Measurements from ENCODE around the gene RHBDF1. TPM values are rescaled to one million over a fixed set of nuclear protein-coding genes. Genes with fewer than 3 reads are reported as not detected.

RHBDF1 gene
- total and polyA plus RNA-seq, 2 experiments from 2014 or later, result 41.5 to 73.6 TPM

DNA sequence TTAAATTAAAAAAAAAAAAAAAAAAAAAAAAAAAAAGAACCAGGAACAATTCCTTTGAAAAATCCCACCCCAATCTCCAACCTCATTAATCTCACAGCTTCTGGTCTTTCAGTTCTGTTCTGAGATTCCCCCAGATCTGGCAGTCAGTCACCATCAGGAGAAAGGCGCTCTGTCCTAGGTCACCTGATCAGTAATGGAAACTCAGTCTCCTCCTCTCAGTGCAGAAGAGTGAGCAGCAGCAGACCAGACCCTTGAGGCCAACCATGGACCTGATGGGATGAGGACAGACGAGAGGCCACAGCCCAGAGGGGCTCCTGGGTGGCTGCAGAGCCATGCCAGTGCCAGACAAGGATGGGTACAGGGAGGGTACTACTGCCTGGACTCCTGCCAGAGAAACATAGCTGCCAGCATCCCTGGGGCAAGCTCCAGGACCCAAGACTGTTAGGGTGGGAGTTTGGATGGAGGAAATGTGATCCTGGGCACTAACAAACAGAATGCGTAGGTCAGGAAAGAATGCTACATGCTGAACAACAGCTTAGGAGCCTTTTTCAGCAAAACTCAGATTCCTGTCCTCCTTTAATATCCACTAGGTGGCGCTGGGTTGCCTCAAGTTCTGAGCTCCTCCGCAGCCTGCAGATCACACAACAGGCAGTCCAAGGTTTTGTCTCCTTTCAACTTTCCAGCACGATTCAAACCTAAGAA is 34.3 kb upstream of the RHBDF1 start:
- H2AFZ ChIP-seq, result no peak overlapping the region
- 38% methylated on average over 6 of the region's 6 CpGs for WGBS (ENCODE audit: low lambda C conversion rate, missing lambda C conversion rate)
- DNase-seq (ENCODE audit: low spot score), result peak; percentile 89
- H4K20me1 ChIP-seq (ENCODE audit: insufficient read depth, poor library complexity, severe bottlenecking), result no peaks in the 10 kb centered on the region
- no peaks in the 10 kb centered on the region for H3K9me2 ChIP-seq (replicated peaks; ENCODE audit: insufficient read depth)
- no peaks in the 10 kb centered on the region for H3K9me3 ChIP-seq (ENCODE audit: low read depth)
- no peaks in the 10 kb centered on the region for H3K4me1 ChIP-seq (ENCODE audit: insufficient read depth)
- TF ChIP-seq, protein P1, sequence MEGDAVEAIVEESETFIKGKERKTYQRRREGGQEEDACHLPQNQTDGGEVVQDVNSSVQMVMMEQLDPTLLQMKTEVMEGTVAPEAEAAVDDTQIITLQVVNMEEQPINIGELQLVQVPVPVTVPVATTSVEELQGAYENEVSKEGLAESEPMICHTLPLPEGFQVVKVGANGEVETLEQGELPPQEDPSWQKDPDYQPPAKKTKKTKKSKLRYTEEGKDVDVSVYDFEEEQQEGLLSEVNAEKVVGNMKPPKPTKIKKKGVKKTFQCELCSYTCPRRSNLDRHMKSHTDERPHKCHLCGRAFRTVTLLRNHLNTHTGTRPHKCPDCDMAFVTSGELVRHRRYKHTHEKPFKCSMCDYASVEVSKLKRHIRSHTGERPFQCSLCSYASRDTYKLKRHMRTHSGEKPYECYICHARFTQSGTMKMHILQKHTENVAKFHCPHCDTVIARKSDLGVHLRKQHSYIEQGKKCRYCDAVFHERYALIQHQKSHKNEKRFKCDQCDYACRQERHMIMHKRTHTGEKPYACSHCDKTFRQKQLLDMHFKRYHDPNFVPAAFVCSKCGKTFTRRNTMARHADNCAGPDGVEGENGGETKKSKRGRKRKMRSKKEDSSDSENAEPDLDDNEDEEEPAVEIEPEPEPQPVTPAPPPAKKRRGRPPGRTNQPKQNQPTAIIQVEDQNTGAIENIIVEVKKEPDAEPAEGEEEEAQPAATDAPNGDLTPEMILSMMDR (IDR thresholded peaks at IDR 0.05; ENCODE audit: poor library complexity), result peak; percentile 77
- no peak for TF ChIP-seq EZH2phosphoT487 (IDR thresholded peaks at IDR 0.05; ENCODE audit: low read depth, severe bottlenecking, unreplicated experiment)
- no peak for TF ChIP-seq EZH2 (IDR thresholded peaks at IDR 0.05; ENCODE audit: borderline replicate concordance)
- H3K4me2 ChIP-seq, result no peak overlapping the region
- no peak overlapping the region for H3K27ac ChIP-seq
- H3K36me3 ChIP-seq (replicated peaks; ENCODE audit: insufficient read depth, low read depth), result no peaks in the 10 kb centered on the region
- no peaks in the 10 kb centered on the region for H3K79me2 ChIP-seq
- H3K27me3 ChIP-seq, result no peaks in the 10 kb centered on the region
- H3K4me3 ChIP-seq, result no peak overlapping the region

DNA sequence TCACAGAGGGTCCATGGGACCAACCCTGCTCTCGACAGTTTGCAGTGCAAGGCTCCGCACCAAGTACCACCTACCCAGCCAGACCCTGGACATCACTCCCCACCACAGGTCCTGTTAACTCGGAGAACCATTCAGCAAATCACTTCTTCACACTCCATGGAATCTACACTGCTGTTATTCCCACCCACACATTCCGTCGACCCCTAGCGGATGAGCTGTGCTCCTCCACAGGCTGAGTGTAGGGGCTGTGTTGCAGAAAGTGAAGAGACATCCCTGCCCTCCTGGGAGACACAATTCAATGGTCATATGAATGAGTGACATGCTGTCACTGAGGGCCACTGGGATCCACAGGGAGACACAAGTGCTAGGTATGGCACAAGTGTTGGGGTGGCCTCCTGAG is 33.1 kb upstream of the RHBDF1 start:
- DNase-seq (ENCODE audit: low spot score), result no peak
- Histone ChIP-seq H3K9me3 (ENCODE audit: low read depth) (no peaks in the 10 kb centered on the region), H3K4me3 (no peak overlapping the region), H3K4me1 (ENCODE audit: insufficient read depth) (no peaks in the 10 kb centered on the region), H3K9me2 (replicated peaks; ENCODE audit: insufficient read depth) (no peaks in the 10 kb centered on the region), H3K27ac (no peak overlapping the region), H3K27me3 (no peaks in the 10 kb centered on the region), H3K4me2 (no peak overlapping the region), H3K36me3 (replicated peaks; ENCODE audit: insufficient read depth, low read depth) (no peaks in the 10 kb centered on the region), H2AFZ (no peak overlapping the region), H4K20me1 (ENCODE audit: insufficient read depth, poor library complexity, severe bottlenecking) (no peaks in the 10 kb centered on the region), H3K79me2 (no peaks in the 10 kb centered on the region)
- WGBS (ENCODE audit: low lambda C conversion rate, missing lambda C conversion rate), result 97% methylated on average over 6 of the region's 6 CpGs
- TF ChIP-seq EZH2 (IDR thresholded peaks at IDR 0.05; ENCODE audit: borderline replicate concordance) (no peak), EZH2phosphoT487 (IDR thresholded peaks at IDR 0.05; ENCODE audit: low read depth, severe bottlenecking, unreplicated experiment) (no peak)
- TF ChIP-seq, protein P1 (IDR thresholded peaks at IDR 0.05; ENCODE audit: poor library complexity), result no peak

DNA sequence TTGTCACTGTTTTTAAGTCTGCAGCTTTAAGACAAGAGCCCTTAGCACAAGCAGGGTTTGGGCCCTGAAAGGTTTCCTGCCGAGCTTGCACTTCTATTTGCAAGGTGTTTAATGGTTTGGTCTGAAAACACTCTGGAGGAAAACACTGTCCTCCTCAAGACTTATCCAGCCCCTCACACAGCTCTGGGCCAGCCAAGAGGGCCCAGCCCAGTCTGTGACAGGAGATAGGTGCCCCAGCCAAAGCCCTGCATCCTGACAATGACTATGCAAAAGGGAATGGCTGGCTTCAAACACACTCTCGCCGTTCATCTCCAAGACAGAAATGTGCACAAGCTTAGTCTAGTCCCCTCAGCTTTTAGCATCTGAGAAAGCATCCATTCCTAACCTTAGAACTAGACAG is 32.5 kb upstream of the RHBDF1 start:
- Histone ChIP-seq H3K27me3 (no peaks in the 10 kb centered on the region), H3K4me2 (no peak overlapping the region), H4K20me1 (ENCODE audit: insufficient read depth, poor library complexity, severe bottlenecking) (no peaks in the 10 kb centered on the region), H2AFZ (no peak overlapping the region), H3K4me1 (ENCODE audit: insufficient read depth) (no peaks in the 10 kb centered on the region), H3K36me3 (replicated peaks; ENCODE audit: insufficient read depth, low read depth) (no peaks in the 10 kb centered on the region), H3K4me3 (no peak overlapping the region), H3K9me2 (replicated peaks; ENCODE audit: insufficient read depth) (no peaks in the 10 kb centered on the region), H3K79me2 (no peaks in the 10 kb centered on the region), H3K9me3 (ENCODE audit: low read depth) (no peaks in the 10 kb centered on the region), H3K27ac (no peak overlapping the region)
- WGBS (ENCODE audit: low lambda C conversion rate, missing lambda C conversion rate), result 88% methylated on average over 3 of the region's 3 CpGs
- no peak for DNase-seq (ENCODE audit: low spot score)
- no peak for TF ChIP-seq EZH2phosphoT487 (IDR thresholded peaks at IDR 0.05; ENCODE audit: low read depth, severe bottlenecking, unreplicated experiment)
- TF ChIP-seq EZH2 (IDR thresholded peaks at IDR 0.05; ENCODE audit: borderline replicate concordance), result no peak
- TF ChIP-seq, protein P1 (IDR thresholded peaks at IDR 0.05; ENCODE audit: poor library complexity), result no peak

Measured in hepatocyte (in vitro differentiated cells).